Raji (cell line): ENCODE data around the gene NDRG4.

Experiments used
- POLR2A ChIP-seq: IDR thresholded peaks from 2 replicates; pipeline ENCODE4 v1.6.1; 2011; ENCODE audit warnings: low read depth, low read length, control low read depth; ENCODE audit not compliant: insufficient read depth

The NDRG4 gene

GRCh38 chr16:58481226-58481869, 18.6 kb upstream of the NDRG4 start:
- no peak for TF ChIP-seq POLR2A

- TF ChIP-seq POLR2A, result no peak
Measured at GRCh38 chr16:58481931-58482330, 18.0 kb upstream of the NDRG4 start.

- TF ChIP-seq POLR2A, result no peak
Measured at GRCh38 chr16:58485184-58485887, 14.6 kb upstream of the NDRG4 start.

- TF ChIP-seq POLR2A, result no peak
Measured at GRCh38 chr16:58487566-58488351, 12.2 kb upstream of the NDRG4 start.

- no peak for TF ChIP-seq POLR2A
Measured at GRCh38 chr16:58488531-58488930, 11.4 kb upstream of the NDRG4 start.

- no peak for TF ChIP-seq POLR2A
Measured at GRCh38 chr16:58490065-58490464, 9.9 kb upstream of the NDRG4 start.

- TF ChIP-seq POLR2A, result no peak
Measured at GRCh38 chr16:58492066-58492465, 7.9 kb upstream of the NDRG4 start.

GRCh38 chr16:58492735-58493134, 7.2 kb upstream of the NDRG4 start:
- no peak for TF ChIP-seq POLR2A

GRCh38 chr16:58493756-58494431, 6.0 kb upstream of the NDRG4 start:
- no peak for TF ChIP-seq POLR2A

- no peak for TF ChIP-seq POLR2A
Measured at GRCh38 chr16:58494981-58495520, 4.9 kb upstream of the NDRG4 start.

- no peak for TF ChIP-seq POLR2A
Measured at GRCh38 chr16:58495521-58496331, 4.2 kb upstream of the NDRG4 start.

GRCh38 chr16:58497468-58497867, 2.5 kb upstream of the NDRG4 start:
- TF ChIP-seq POLR2A, result no peak

GRCh38 chr16:58497935-58498334, 2.0 kb upstream of the NDRG4 start:
- no peak for TF ChIP-seq POLR2A

GRCh38 chr16:58498341-58499091, 1.4 kb upstream of the NDRG4 start:
- no peak for TF ChIP-seq POLR2A
